GM18526 (cell line): ENCODE measurements around the gene PCDH9.

Experiments used
- POLR2A ChIP-seq: IDR thresholded peaks from 3 replicates; pipeline ENCODE4 v1.6.1; 2011; ENCODE audit not compliant: insufficient read length; ENCODE audit errors: extremely low read depth

The PCDH9 gene

DNA sequence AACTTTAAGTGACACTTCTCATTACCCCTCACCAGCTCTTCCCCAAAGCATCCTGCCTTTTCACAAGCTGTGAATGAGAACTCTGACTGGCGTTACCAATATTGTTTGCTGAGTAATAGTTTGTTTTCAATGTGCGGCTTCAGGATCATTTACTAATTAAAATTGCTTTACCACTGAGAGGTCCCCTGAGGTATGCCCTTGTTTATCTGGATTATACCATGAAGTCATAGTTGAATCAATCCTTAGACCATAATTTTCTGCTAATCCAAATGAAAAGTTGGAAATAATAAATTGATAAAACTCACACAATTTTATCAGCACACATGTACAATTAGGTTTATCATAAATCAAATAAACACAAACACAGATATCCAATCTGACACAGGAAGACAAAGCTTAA lies 568.8 kb downstream of the PCDH9 start:
- TF ChIP-seq POLR2A, result no peak

DNA sequence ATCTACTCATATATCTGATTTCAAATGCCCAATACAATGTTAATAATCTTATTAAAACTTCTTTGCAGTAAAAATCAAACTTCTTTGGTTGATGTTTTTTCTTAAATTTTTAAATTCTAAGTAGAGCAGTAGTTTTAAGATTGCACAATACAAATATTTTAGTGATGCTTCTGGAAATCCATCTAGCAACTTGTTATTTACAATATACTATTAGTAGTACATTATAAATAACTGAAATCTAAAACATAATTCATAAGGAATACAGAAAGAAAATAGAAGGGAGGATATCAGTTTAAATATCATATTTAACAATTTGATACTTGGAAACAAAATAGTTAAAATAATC lies 569.7 kb downstream of the PCDH9 start:
- TF ChIP-seq POLR2A, result no peak

DNA sequence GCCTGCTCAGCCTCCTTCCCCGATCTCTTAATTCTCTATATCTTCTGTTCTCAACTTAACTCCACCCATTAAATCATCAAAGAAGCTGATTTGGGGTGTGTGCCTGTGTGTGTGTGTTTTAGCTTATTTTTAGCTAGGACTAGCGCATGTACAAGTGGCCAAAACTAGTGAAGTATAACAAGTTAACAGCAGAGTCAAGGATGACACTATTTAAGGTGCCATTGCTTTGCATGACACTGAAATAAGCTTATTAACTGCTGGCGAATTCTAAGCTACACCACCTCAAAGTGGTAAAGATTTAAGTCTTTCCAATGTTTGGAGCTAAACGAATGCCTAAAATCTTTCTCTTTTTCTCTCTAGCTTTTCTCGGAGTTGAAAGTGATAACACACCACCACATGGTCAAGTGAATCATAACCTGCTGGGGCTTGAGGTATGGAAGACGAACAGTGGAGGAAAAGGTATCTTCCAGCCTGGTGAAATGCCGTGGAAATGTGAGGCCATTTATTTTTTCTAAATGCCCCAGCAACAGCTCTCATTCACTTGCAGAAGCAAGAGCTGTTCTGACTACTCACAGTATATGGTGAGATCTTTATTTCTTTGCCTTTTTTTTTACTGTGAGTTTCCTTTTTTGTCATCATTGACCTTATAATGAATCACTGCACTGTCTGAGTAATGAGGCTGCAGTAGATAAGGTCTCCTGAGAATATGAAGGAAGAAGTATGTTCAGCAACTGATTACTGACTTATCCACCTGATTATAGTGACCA lies 570.3 kb downstream of the PCDH9 start:
- TF ChIP-seq POLR2A, result no peak

DNA sequence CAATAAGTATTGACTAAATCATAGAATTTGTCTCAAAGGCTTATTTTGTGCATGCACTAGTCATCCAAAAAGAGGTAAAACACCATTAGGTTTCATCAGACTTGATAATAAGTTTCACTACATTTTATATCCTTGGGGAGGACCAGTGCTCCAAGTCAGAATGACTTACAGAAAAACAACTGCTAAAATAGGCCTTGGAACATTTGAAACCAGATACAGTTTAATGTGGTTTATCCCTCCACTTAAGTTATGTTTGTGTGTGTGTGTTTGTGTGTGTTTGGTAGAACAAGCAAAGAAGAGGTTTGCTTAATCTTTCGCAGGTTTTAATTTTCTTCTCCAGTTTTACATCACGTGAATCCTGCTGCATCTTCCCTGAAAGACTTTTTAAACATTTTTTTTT lies 570.9 kb downstream of the PCDH9 start:
- TF ChIP-seq POLR2A, result no peak

DNA sequence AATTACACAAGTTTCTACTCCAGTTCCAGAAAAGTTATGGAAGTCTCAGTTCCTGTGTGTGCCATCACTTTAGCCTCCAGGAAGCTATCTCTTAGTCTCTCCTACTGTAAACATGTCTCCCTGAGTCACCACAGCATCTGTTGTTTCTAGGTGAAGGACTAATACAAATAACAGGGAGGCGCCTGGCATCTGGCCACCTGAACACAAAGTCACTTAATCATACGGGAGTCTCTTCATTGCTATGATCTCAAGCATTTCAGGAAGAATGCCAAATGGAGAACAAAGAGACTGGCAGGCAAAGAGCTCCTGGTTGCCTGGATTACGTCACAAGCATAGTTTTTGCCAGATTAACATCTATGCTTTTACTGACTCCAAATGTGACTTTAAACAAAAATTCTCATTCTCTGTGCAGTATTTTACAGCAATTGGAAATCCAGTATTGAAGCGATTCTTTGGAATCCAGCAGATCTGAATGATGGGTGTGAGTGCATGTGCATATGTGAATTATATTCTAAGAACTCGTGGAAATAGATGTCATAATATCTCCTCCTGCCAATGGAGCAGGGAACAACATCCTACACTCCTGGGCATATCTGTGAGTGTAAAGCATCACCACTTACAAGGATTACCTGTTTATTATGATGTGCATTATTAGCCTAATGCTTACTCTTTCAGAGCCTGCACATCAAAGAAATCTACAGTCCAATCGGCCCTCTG lies 572.8 kb downstream of the PCDH9 start:
- TF ChIP-seq POLR2A, result no peak

DNA sequence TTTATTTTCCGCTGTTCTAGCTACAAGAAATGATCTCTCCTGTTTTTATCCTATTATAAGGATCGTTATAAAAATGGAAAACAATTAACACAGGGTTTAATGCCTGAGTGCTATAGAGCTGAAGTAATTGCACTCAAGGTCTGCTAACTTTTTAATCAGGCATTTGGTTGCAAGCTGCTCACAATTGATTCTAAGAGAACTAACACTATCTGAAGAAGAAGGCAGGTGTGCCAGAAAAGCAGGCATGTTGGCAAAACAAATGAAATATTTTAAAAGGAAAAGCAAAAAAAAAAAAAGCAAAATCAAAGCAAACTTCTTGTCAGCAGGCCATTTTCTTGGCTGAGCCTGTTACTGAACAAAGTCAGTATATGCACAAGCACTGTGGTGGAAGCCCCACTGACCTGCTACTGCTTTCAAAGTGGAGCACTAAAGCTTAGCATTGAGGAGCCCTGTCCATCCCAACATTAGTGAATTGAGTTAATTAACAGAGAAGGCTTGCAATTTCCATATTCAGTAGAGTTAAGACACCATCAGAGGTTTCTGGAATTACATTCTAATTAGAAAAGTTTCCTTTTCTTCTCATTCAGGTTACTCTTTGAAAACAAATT lies 574.2 kb downstream of the PCDH9 start:
- TF ChIP-seq POLR2A, result no peak

DNA sequence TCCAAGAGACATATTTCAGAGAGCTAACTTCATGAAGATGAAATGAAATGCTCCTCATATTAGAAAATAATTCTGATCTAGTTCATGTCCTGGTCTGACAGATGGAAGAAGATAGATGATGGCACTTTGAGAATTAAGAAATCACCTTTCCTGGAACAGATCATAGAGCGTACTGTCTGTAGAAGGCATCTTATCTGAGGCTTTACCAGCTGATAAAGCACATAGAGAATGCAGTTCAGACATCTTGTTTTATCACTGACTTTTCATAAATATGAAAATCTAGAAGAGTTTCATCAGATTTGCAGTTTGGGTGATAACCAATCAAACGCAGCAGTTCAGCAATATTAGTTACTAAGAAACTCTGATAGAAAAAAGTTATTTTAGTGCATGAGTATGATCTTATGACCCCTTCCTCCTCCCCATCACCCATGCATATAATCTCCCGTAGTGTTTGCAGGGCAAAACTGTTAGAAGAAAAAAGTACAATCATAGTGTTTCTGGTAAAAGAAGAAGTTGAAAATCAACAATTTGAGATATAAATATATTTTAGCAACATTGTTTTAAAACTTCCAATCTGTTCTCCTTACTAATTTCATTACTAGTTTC lies 585.2 kb downstream of the PCDH9 start:
- no peak for TF ChIP-seq POLR2A

DNA sequence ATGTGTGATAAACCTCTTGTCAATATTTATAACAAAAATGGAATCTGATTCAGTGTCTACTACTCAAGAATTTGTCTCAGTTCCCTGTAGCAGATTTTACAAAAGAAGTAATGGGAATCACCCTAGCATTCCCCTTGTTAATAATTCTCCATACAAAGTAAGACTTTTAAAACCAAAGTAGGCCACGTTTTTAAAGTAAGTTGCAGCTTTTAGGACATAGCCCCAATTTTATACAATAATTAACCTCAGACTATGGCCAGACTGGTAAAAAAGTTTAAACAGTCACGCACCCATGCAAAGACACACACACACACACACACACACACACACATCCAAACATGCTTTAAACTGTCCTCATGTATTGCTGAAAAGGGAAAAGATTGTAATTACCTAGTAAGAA lies 589.9 kb downstream of the PCDH9 start:
- no peak for TF ChIP-seq POLR2A

DNA sequence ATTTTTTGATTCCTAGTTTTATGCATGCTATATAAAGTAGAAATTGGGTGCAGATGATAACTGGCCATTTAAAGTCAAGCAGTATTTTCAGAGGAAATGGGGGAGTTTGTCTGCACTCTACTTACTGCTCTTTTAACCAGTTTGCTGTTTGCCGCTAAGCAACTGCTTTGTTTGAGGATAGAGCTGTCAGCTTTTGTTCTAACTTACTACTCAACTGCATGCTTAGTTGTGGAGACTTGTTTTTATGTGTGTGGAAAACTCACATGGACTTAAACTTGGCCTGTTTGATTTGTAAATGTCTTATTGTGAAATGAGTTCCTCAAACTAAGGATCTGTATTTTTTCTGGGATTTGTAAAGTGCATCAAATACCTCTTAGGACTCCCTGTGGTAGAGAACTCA lies 591.1 kb downstream of the PCDH9 start:
- TF ChIP-seq POLR2A, result no peak

DNA sequence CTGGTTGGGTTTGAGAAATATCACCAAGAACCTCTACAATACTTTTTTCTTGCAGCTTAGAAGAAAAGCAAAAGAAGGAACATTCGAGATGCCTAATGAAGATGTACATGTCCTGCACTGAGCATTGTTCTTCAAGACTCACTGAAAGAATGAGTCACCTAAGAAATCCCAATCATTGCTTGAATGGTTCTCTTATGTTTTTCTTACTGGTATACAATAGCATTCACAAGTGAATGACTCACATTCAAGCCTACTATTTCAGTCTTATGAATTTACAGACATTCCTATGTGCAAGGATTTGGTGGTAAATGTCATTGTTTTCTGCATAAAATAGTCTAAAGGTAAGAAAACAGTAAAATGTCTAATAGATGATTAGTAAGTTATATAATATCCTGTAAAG lies 594.6 kb downstream of the PCDH9 start:
- no peak for TF ChIP-seq POLR2A

DNA sequence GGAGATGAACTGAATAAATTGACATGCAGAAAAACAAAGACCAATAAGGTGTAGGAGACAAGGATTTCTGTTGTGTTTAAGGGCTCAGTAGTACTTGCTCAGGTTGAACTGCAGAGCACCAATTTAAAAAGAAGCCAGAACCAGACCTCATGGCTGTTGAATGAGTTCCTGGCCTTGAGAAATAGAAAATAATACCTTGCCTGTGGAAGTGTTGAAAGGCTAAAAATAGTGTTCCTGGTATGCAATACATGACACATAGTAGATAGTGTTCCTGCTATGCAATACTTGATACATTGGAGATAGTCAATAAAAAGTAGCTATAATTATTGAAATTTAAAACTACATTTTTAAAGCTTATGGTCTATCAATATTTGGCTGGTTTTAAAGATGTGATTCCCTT lies 595.8 kb downstream of the PCDH9 start:
- no peak for TF ChIP-seq POLR2A

DNA sequence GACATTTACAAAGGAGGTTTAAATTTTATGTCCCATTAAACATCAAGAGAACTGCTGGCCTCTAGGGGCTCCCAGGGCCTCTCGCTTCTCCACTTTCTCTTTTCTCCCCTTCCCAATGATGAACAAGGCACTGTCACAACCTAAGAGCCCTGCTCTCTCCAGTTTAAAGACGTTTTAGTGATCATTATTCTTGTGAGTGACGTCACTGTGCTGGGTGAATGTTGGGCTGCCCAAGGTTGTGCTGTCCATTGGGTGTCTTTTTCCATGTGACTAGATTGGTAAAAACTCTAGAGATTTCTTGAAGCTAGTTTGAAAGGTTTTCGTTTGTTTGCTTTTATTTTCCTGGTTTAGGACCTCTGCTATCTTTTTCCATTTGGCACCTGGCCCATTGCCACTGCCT lies 602.6 kb downstream of the PCDH9 start:
- TF ChIP-seq POLR2A, result no peak

DNA sequence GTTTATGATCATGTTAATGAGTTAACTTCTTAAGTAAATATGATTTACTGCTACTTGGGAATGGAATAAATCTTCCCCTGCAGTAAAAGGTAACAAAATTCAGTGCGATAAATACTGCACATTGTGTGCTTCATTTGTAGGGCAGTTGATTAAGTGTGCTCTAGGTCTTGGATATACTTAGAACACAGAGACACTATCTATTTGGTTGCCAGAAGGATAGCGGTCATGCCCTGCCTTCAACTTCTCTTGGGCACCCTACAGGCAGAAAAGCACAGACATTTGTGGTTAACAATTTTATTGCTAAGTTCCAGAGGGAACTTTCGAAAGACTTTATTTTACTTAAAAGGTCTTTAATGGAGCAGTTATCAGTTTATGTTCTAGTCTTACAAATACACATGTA lies 605.8 kb downstream of the PCDH9 start:
- TF ChIP-seq POLR2A, result no peak

DNA sequence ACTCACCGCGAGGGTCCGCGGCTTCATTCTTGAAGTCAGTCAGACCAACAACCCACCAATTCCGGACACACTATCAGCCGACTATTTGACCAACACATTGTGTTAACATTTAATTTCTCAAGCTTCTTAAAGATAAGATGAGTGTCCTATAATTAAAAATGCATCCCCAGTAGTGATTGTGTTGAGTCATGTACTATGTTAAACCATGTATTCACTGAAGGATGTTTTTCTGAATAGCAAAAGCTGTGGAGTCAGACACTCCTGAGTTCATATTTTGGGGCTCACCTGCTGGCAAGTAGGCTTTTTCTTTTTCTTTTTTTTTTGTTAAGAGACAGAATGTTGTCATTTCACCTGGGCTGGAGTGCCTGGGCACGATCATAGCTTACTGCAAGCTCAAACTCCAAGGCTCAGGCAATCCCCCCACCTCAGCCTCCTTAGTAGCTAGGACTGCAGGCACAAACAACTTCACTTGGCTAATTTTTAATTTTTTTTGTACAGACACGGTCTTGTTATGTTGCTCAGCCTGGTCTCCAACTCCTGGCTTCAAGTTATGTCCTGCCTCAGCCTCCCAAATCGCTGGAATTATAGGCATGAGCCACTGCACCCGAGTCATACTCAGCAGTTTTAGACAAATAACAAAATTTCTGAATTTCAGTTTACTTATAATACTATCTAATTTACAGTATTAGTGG lies 606.9 kb downstream of the PCDH9 start:
- no peak for TF ChIP-seq POLR2A

DNA sequence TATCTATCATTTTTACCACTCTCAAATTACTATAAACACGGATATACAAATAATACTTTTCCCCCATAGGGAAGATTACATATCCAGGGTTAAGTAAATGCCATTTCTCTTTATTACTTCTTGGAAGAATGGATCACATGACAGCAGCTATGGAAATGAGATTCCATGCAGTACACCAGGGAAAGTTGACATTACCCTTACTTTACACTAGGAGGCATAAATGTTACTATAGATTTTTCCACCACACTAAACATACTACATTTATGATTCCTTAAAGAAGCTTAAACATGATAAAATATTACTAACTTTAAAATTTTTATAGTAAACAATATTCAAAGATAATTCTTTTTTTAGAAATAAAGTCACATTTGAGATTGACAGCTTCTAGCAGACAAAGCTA lies 611.4 kb downstream of the PCDH9 start:
- no peak for TF ChIP-seq POLR2A
